Fibroblast of lung (primary cell): ENCODE data around the gene SLC12A9. TPM values are rescaled to one million over a fixed set of nuclear protein-coding genes. Genes with fewer than 3 reads are reported as not detected.

Source experiments
- DNase-seq, 2 donors: peaks; one replicate each; pipeline versions ENCODE4 v3.0.0 to v3.0.0-alpha.2; 2010; ENCODE audit warnings: low read depth in 2 of 2
- H2AFZ ChIP-seq: 2 replicates; pipeline ENCODE4 v1.5.1; 2012; ENCODE audit warnings: low read length, control low read depth, inconsistent platforms
- H3K27ac ChIP-seq: 2 replicates; pipeline ENCODE4 v1.5.1; 2011; ENCODE audit warnings: low read length, control low read depth; ENCODE audit not compliant: insufficient read depth
- H3K27me3 ChIP-seq: 2 replicates; pipeline ENCODE4 v1.5.1; 2011; ENCODE audit warnings: mild to moderate bottlenecking, low read length; ENCODE audit not compliant: control insufficient read depth, insufficient read depth
- H3K36me3 ChIP-seq: 2 replicates; pipeline ENCODE4 v1.5.1; 2011; ENCODE audit warnings: low read length; ENCODE audit not compliant: control insufficient read depth, insufficient read depth
- H3K4me1 ChIP-seq: 2 replicates; pipeline ENCODE4 v1.5.1; 2011; ENCODE audit warnings: low read length; ENCODE audit not compliant: control insufficient read depth, insufficient read depth; ENCODE audit errors: extremely low read depth
- H3K4me2 ChIP-seq: 2 replicates; pipeline ENCODE4 v1.5.1; 2011; ENCODE audit warnings: low read length, control low read depth; ENCODE audit not compliant: insufficient read depth; ENCODE audit errors: extremely low read depth
- H3K4me3 ChIP-seq, 4 experiments: fragments of 200-600 bp in 1 of 4; sonication (generic) in 1 of 4; replicated peaks in 1 of 4; 2 replicates each; pipeline ENCODE4 v1.5.1; 2011 to 2016; ENCODE audit warnings: low read length in 4 of 4, low read depth in 3 of 4, mild to moderate bottlenecking in 3 of 4, control low read depth in 2 of 4, inconsistent platforms in 1 of 4, mixed read lengths in 1 of 4; ENCODE audit not compliant: insufficient read depth in 1 of 4; ENCODE audit errors: control extremely low read depth in 1 of 4
- H3K79me2 ChIP-seq: 2 replicates; pipeline ENCODE4 v1.5.1; 2012; ENCODE audit warnings: mild to moderate bottlenecking, low read length, inconsistent platforms; ENCODE audit not compliant: control insufficient read depth, insufficient read depth
- H3K9ac ChIP-seq: 2 replicates; pipeline ENCODE4 v1.5.1; 2011; ENCODE audit warnings: mild to moderate bottlenecking, low read length, control low read depth; ENCODE audit not compliant: insufficient read depth
- H3K9me3 ChIP-seq: 2 replicates; pipeline ENCODE4 v1.5.1; 2012; ENCODE audit warnings: low read depth, low read length; ENCODE audit not compliant: control insufficient read depth, insufficient read depth
- H4K20me1 ChIP-seq: 2 replicates; pipeline ENCODE4 v1.5.1; 2011; ENCODE audit warnings: low read length; ENCODE audit not compliant: control insufficient read depth, insufficient read depth; ENCODE audit errors: extremely low read depth
- EZH2 ChIP-seq: IDR thresholded peaks from 2 replicates; pipeline ENCODE4 v1.5.1; 2012; ENCODE audit warnings: low read length, control low read depth, mild to moderate bottlenecking; ENCODE audit errors: missing control alignments
- polyA plus RNA-seq, 2 donors: library from polyadenylated mRNA; depleted of rRNA in 1 of 2; stranded (reverse) in 1 of 2; unstranded in 1 of 2; fragments of >200 nt; gene quantifications; 2 replicates each; pipeline ENCODE4 v1.2.1, GENCODE V29; 2011 to 2012; ENCODE audit warnings: missing spikeins in 1 of 2
- total RNA-seq: library from RNA; depleted of rRNA; stranded (reverse); fragments of >200 nt; gene quantifications from 2 replicates; pipeline ENCODE4 v1.2.1, GENCODE V29; 2014
- TF ChIP-seq, protein P1 (sequence below), 2 donors: IDR thresholded peaks in 1 of 2; conservative IDR thresholded peaks in 1 of 2; 1 replicate in 1 of 2; 2 replicates in 1 of 2; pipeline ENCODE4 v1.5.1; 2011 to 2012; ENCODE audit warnings: low read length in 2 of 2, control low read depth in 1 of 2, inconsistent platforms in 1 of 2, low read depth in 1 of 2, mild to moderate bottlenecking in 1 of 2

Gene SLC12A9
- total and polyA plus RNA-seq, 2 donors (not counting 1 experiment from before 2014, with no cell fraction given), result 6.6 to 18.5 TPM

DNA sequence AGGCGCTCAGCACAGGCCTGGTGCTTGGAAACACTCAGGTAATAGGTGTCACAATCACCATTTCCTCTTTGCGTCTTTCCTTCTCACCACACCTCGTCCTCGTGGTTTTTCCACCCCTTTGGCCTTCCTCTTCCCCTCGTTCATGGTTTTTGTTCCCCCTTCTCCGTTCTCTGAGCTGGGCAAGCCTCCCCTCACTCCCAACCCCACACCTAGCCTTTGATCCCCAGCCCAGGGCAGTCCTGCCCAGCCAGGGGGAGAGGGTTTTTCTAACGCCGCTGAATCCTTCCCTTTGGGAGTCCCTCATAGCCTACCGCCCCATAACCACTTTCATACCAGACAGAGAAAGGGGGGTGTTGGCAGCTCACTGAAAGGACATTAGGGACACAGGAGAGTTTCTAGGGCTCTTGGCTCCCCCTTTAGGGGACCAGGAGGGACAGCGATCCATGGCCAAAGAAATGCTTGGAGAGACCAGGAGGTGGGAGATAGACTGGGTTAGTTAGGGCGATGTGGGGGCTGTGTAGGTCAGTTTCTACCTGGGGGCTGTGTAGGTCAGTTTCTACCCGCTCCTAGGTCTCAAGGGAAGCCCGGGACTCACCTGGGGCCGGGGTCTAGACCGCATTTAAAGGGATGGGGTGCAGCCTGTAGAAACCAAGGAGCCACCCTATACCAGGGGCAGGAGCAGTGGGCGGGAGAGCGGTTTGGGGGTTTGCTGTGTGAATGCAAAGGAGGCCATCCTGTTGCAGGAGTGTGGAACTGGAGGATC is 26.6 kb upstream of the SLC12A9 start:
- Histone ChIP-seq H3K79me2 (peaks cover 27% of the 10 kb centered on the region), H3K27me3 (no peaks in the 10 kb centered on the region), H2AFZ (no peak overlapping the region), H3K4me1 (peaks cover 3% of the 10 kb centered on the region), H3K4me2 (peak overlapping the region; percentile 60), H3K9me3 (no peaks in the 10 kb centered on the region), H3K9ac (peak overlapping the region; percentile 58), H3K27ac (peak overlapping the region; percentile 8), H3K36me3 (peaks cover 17% of the 10 kb centered on the region), H4K20me1 (no peaks in the 10 kb centered on the region), H3K4me3 (peak overlapping the region; percentile 87 to 88 (median 88))
- no peak for TF ChIP-seq EZH2
- TF ChIP-seq, protein P1, sequence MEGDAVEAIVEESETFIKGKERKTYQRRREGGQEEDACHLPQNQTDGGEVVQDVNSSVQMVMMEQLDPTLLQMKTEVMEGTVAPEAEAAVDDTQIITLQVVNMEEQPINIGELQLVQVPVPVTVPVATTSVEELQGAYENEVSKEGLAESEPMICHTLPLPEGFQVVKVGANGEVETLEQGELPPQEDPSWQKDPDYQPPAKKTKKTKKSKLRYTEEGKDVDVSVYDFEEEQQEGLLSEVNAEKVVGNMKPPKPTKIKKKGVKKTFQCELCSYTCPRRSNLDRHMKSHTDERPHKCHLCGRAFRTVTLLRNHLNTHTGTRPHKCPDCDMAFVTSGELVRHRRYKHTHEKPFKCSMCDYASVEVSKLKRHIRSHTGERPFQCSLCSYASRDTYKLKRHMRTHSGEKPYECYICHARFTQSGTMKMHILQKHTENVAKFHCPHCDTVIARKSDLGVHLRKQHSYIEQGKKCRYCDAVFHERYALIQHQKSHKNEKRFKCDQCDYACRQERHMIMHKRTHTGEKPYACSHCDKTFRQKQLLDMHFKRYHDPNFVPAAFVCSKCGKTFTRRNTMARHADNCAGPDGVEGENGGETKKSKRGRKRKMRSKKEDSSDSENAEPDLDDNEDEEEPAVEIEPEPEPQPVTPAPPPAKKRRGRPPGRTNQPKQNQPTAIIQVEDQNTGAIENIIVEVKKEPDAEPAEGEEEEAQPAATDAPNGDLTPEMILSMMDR (conservative IDR thresholded peaks at IDR 0.05 in 1 of 2, IDR thresholded peaks at IDR 0.05 in 1 of 2; ENCODE audit: low read depth in 1 of 2, low read length in 2 of 2), result peak; percentile 43 to 51
- DNase-seq, result peak; percentile 43 to 71

GRCh38 chr7:100826514-100827329 is 25.8 kb upstream of the SLC12A9 start:
- H3K9ac ChIP-seq, result peak overlapping the region; percentile 58
- no peak overlapping the region for H3K27ac ChIP-seq
- no peaks in the 10 kb centered on the region for H4K20me1 ChIP-seq
- peak overlapping the region; percentile 23 for H2AFZ ChIP-seq
- no peaks in the 10 kb centered on the region for H3K9me3 ChIP-seq
- H3K79me2 ChIP-seq, result peaks cover 27% of the 10 kb centered on the region
- peaks cover 3% of the 10 kb centered on the region for H3K4me1 ChIP-seq
- H3K4me2 ChIP-seq, result peak overlapping the region; percentile 60
- peaks cover 17% of the 10 kb centered on the region for H3K36me3 ChIP-seq
- no peaks in the 10 kb centered on the region for H3K27me3 ChIP-seq
- TF ChIP-seq, protein P1 (conservative IDR thresholded peaks at IDR 0.05 in 1 of 2, IDR thresholded peaks at IDR 0.05 in 1 of 2; ENCODE audit: low read depth in 1 of 2, low read length in 2 of 2), result no peak
- no peak for TF ChIP-seq EZH2
- peak in 1 of 2 donors; percentile 9 for DNase-seq
- peak overlapping the region; percentile 87 to 88 (median 88) for H3K4me3 ChIP-seq
